ENCODE measurements around the gene SBK1.

GRCh38 chr16:28250999-28251398 lies 41.3 kb upstream of the SBK1 start:
- TF ChIP-seq, protein P1, sequence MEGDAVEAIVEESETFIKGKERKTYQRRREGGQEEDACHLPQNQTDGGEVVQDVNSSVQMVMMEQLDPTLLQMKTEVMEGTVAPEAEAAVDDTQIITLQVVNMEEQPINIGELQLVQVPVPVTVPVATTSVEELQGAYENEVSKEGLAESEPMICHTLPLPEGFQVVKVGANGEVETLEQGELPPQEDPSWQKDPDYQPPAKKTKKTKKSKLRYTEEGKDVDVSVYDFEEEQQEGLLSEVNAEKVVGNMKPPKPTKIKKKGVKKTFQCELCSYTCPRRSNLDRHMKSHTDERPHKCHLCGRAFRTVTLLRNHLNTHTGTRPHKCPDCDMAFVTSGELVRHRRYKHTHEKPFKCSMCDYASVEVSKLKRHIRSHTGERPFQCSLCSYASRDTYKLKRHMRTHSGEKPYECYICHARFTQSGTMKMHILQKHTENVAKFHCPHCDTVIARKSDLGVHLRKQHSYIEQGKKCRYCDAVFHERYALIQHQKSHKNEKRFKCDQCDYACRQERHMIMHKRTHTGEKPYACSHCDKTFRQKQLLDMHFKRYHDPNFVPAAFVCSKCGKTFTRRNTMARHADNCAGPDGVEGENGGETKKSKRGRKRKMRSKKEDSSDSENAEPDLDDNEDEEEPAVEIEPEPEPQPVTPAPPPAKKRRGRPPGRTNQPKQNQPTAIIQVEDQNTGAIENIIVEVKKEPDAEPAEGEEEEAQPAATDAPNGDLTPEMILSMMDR (IDR thresholded peaks at IDR 0.05), result no peak
- TF ChIP-seq POLR2A (IDR thresholded peaks at IDR 0.05), result no peak

Measured in lower leg skin (tissue), 3 donors.